ENCODE measurements around the gene TTC21A.

GRCh38 chr3:39166134-39166710, 58.7 kb downstream of the TTC21A start:
- TF ChIP-seq IRF9 (CRISPR knock-in tag; IDR thresholded peaks at IDR 0.05; ENCODE audit: borderline replicate concordance) (no peak), ZNF782 (CRISPR knock-in tag; IDR thresholded peaks at IDR 0.05; ENCODE audit: borderline replicate concordance) (no peak), CTCF (CRISPR knock-in tag; IDR thresholded peaks at IDR 0.05) (no peak), EZH2 (conservative IDR thresholded peaks at IDR 0.05; ENCODE audit: low read depth, low read length) (no peak), ATF2 (CRISPR knock-in tag; IDR thresholded peaks at IDR 0.05) (no peak), BRF2 (CRISPR knock-in tag; IDR thresholded peaks at IDR 0.05) (no peak), POLR2A (IDR thresholded peaks at IDR 0.05; ENCODE audit: insufficient read depth in 1 of 2, low read depth in 2 of 2, low read length in 2 of 2) (no peak), MED1 (CRISPR knock-in tag; IDR thresholded peaks at IDR 0.05) (no peak), ZBED4 (CRISPR knock-in tag; IDR thresholded peaks at IDR 0.05; ENCODE audit: borderline replicate concordance) (no peak), ZNF207 (IDR thresholded peaks at IDR 0.05; ENCODE audit: borderline replicate concordance) (no peak), GABPA (IDR thresholded peaks at IDR 0.05; ENCODE audit: low read depth, low read length) (no peak), GABPA (CRISPR knock-in tag; IDR thresholded peaks at IDR 0.05; ENCODE audit: low read depth) (peak; percentile 34; the same call in 1 of the 2 replicates)

All from HepG2 (cell line).